ENCODE data around the gene CCDC116.

GRCh38 chr22:21612858-21613257 is 19.7 kb upstream of the CCDC116 start:
- TF ChIP-seq, protein P1, sequence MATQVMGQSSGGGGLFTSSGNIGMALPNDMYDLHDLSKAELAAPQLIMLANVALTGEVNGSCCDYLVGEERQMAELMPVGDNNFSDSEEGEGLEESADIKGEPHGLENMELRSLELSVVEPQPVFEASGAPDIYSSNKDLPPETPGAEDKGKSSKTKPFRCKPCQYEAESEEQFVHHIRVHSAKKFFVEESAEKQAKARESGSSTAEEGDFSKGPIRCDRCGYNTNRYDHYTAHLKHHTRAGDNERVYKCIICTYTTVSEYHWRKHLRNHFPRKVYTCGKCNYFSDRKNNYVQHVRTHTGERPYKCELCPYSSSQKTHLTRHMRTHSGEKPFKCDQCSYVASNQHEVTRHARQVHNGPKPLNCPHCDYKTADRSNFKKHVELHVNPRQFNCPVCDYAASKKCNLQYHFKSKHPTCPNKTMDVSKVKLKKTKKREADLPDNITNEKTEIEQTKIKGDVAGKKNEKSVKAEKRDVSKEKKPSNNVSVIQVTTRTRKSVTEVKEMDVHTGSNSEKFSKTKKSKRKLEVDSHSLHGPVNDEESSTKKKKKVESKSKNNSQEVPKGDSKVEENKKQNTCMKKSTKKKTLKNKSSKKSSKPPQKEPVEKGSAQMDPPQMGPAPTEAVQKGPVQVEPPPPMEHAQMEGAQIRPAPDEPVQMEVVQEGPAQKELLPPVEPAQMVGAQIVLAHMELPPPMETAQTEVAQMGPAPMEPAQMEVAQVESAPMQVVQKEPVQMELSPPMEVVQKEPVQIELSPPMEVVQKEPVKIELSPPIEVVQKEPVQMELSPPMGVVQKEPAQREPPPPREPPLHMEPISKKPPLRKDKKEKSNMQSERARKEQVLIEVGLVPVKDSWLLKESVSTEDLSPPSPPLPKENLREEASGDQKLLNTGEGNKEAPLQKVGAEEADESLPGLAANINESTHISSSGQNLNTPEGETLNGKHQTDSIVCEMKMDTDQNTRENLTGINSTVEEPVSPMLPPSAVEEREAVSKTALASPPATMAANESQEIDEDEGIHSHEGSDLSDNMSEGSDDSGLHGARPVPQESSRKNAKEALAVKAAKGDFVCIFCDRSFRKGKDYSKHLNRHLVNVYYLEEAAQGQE (IDR thresholded peaks at IDR 0.05; ENCODE audit: low read depth), result no peak
- TF ChIP-seq RAD21 (IDR thresholded peaks at IDR 0.05; ENCODE audit: low read depth) (no peak), YY1 (IDR thresholded peaks at IDR 0.05; ENCODE audit: low read depth) (no peak), NFIC (IDR thresholded peaks at IDR 0.05) (no peak), EP300 (IDR thresholded peaks at IDR 0.05; ENCODE audit: borderline replicate concordance) (no peak)

Data from Ishikawa (cell line).